ENCODE measurements around the gene IL1RN. TPM values are rescaled to one million over a fixed set of nuclear protein-coding genes. Genes with fewer than 3 reads are reported as not detected.

Gene IL1RN
- total and polyA plus RNA-seq, 2 of the 13 experiments (the other 11 are each of a cell fraction or from before 2014, with no cell fraction given), result 21.2 to 101 TPM

GRCh38 chr2:113116100-113116958, 11.1 kb upstream of the IL1RN start:
- no peak; the same call in 2 of the 3 replicates for ATAC-seq
- Histone ChIP-seq H3K27me3 (ENCODE audit: control insufficient read depth in 1 of 2, insufficient read depth in 2 of 2, low read length in 2 of 2) (peaks cover 2 to 46% of the 10 kb centered on the region in 2 experiments; a peak in 4 of 5 replicates), H2AFZ (ENCODE audit: low read length) (no peak overlapping the region), H3K4me3 (replicated peaks in 1 of 3; ENCODE audit: insufficient read depth in 1 of 3, low read depth in 2 of 3, low read length in 3 of 3) (no peak overlapping the region), H3K4me2 (ENCODE audit: low read depth, low read length) (no peak overlapping the region), H3K9me3 (ENCODE audit: low read length) (no peaks in the 10 kb centered on the region), H3K79me2 (ENCODE audit: insufficient read depth, low read length) (no peaks in the 10 kb centered on the region), H3K9ac (ENCODE audit: insufficient read depth, low read depth, low read length) (no peak overlapping the region), H3K4me1 (ENCODE audit: insufficient read depth, low read length) (peaks cover 48% of the 10 kb centered on the region), H4K20me1 (ENCODE audit: insufficient read depth, low read length) (no peaks in the 10 kb centered on the region), H3K27ac (ENCODE audit: extremely low read length, insufficient read depth, low read length) (no peak overlapping the region), H3K36me3 (replicated peaks in 1 of 2; ENCODE audit: control insufficient read depth in 1 of 2, insufficient read depth in 2 of 2, low read length in 2 of 2) (no peaks in the 10 kb centered on the region)
- no peak for FAIRE-seq
- ChIA-PET CTCF (ENCODE audit: low intra/inter-chr PET ratio, low total read pairs) (no interaction called here), POLR2A (interaction anchor here (0.7 to 2.4 kb wide), 2 partner anchors 11 to 298 kb away, joined by 3 to 11 read pairs; partner anchors contain the start of gene IL1RN)
- WGBS (ENCODE audit: low lambda C conversion rate), result 46% methylated on average over 10 of the region's 10 CpGs
- intact Hi-C loops (cut with micrococcal nuclease; ENCODE audit: unreplicated experiment), result no loop called here
- BruUV-seq (replicated peaks), result no TSS peak
- DNase-seq (ENCODE audit: low spot score), result no peak
- no peak for TF ChIP-seq ZNF20 (CRISPR knock-in tag; IDR thresholded peaks at IDR 0.05)
- TF ChIP-seq ZNF790 (CRISPR knock-in tag; IDR thresholded peaks at IDR 0.05; ENCODE audit: borderline replicate concordance), result no peak
- no peak for TF ChIP-seq ZNF331 (CRISPR knock-in tag; IDR thresholded peaks at IDR 0.05)
- TF ChIP-seq PRDM4 (CRISPR knock-in tag; IDR thresholded peaks at IDR 0.05; ENCODE audit: borderline replicate concordance), result no peak
- TF ChIP-seq KLF9 (CRISPR knock-in tag; IDR thresholded peaks at IDR 0.05; ENCODE audit: low read depth), result no peak
- TF ChIP-seq TFE3 (CRISPR knock-in tag; IDR thresholded peaks at IDR 0.05), result no peak
- TF ChIP-seq IKZF4 (CRISPR knock-in tag; IDR thresholded peaks at IDR 0.05; ENCODE audit: borderline replicate concordance, low read depth, not compliant biosample characterization), result no peak
- TF ChIP-seq MLXIP (CRISPR knock-in tag; IDR thresholded peaks at IDR 0.05; ENCODE audit: borderline replicate concordance), result no peak
- TF ChIP-seq ZNF772 (CRISPR knock-in tag; IDR thresholded peaks at IDR 0.05), result no peak
- in situ Hi-C loops (cut with HindIII; ENCODE audit: extremely low pct_ligation_motif_present, low pct_unique_long_range_greater_than_20kb), result no loop called here
